Prostate gland (tissue), 2 donors: Measurements from ENCODE around the gene SCFD2.

Experiments used
- CTCF ChIP-seq, 4 experiments: fragments of 200-600 bp in 2 of 4; fragments of 450-650 bp in 2 of 4; sonication (generic) in 2 of 4; IDR thresholded peaks; 1 replicate in 3 of 4; 2 replicates in 1 of 4; pipeline ENCODE4 v1.5.1; 2016 to 2019; ENCODE audit warnings: antibody characterized with exemption in 4 of 4, mild to moderate bottlenecking in 2 of 4, moderate library complexity in 2 of 4
- POLR2AphosphoS5 ChIP-seq: sonication (generic); formaldehyde crosslinking; IDR thresholded peaks from one replicate; pipeline ENCODE4 v1.6.1; 2017; ENCODE audit warnings: antibody characterized with exemption

GRCh38 chr4:53026233-53026632, 339.6 kb downstream of the SCFD2 start:
- TF ChIP-seq CTCF (IDR thresholded peaks at IDR 0.05) (no peak), POLR2AphosphoS5 (no peak)
